ENCODE results near the gene FGF10. TPM values are rescaled to one million over a fixed set of nuclear protein-coding genes. Genes with fewer than 3 reads are reported as not detected.

The FGF10 gene
- total RNA-seq, 1 experiment from 2014 or later, result not detected

- no peak for DNase-seq (ENCODE audit: low spot score)
- TF ChIP-seq CTCF (conservative IDR thresholded peaks at IDR 0.05; ENCODE audit: low read depth, low read length) (no peak), EZH2 (IDR thresholded peaks at IDR 0.05; ENCODE audit: borderline replicate concordance, low read depth, low read length, poor library complexity, severe bottlenecking) (no peak)
- Histone ChIP-seq H3K4me1 (ENCODE audit: insufficient read depth, low read length, poor library complexity, severe bottlenecking) (no peaks in the 10 kb centered on the region), H3K27ac (ENCODE audit: low read depth, low read length, poor library complexity, severe bottlenecking) (no peak overlapping the region), H3K27me3 (replicated peaks; ENCODE audit: insufficient read depth, low read depth, low read length, poor library complexity) (no peaks in the 10 kb centered on the region), H3K4me3 (ENCODE audit: low read depth, low read length, poor library complexity, severe bottlenecking) (no peak overlapping the region), H3K36me3 (ENCODE audit: insufficient read depth, low read length, poor library complexity, severe bottlenecking) (no peaks in the 10 kb centered on the region), H3K9me3 (ENCODE audit: low read depth, low read length, poor library complexity, severe bottlenecking) (no peaks in the 10 kb centered on the region)
- no TSS peak for BruUV-seq (replicated peaks)
- POLR2A ChIA-PET (ENCODE audit: low non-redundant PET), result no interaction called here
- CTCF ChIA-PET, result no interaction called here
- intact Hi-C loops (cut with micrococcal nuclease; ENCODE audit: unreplicated experiment), result no loop called here
These were observed 12.9 kb upstream of the FGF10 start for GRCh38 chr5:44402084-44402483.

- Histone ChIP-seq H3K9me3 (ENCODE audit: low read depth, low read length, poor library complexity, severe bottlenecking) (no peaks in the 10 kb centered on the region), H3K4me3 (ENCODE audit: low read depth, low read length, poor library complexity, severe bottlenecking) (no peak overlapping the region), H3K36me3 (ENCODE audit: insufficient read depth, low read length, poor library complexity, severe bottlenecking) (no peaks in the 10 kb centered on the region), H3K4me1 (ENCODE audit: insufficient read depth, low read length, poor library complexity, severe bottlenecking) (no peaks in the 10 kb centered on the region), H3K27me3 (replicated peaks; ENCODE audit: insufficient read depth, low read depth, low read length, poor library complexity) (no peaks in the 10 kb centered on the region), H3K27ac (ENCODE audit: low read depth, low read length, poor library complexity, severe bottlenecking) (no peak overlapping the region)
- ChIA-PET POLR2A (ENCODE audit: low non-redundant PET) (no interaction called here), CTCF (no interaction called here)
- TF ChIP-seq EZH2 (IDR thresholded peaks at IDR 0.05; ENCODE audit: borderline replicate concordance, low read depth, low read length, poor library complexity, severe bottlenecking) (no peak), CTCF (conservative IDR thresholded peaks at IDR 0.05; ENCODE audit: low read depth, low read length) (no peak)
- BruUV-seq (replicated peaks), result no TSS peak
- intact Hi-C loops (cut with micrococcal nuclease; ENCODE audit: unreplicated experiment), result no loop called here
- DNase-seq (ENCODE audit: low spot score), result no peak
These were observed 12.4 kb upstream of the FGF10 start for GRCh38 chr5:44401611-44402010.

GRCh38 chr5:44398382-44398781 lies 9.2 kb upstream of the FGF10 start:
- Histone ChIP-seq H3K4me1 (ENCODE audit: insufficient read depth, low read length, poor library complexity, severe bottlenecking) (no peaks in the 10 kb centered on the region), H3K9me3 (ENCODE audit: low read depth, low read length, poor library complexity, severe bottlenecking) (no peaks in the 10 kb centered on the region), H3K27ac (ENCODE audit: low read depth, low read length, poor library complexity, severe bottlenecking) (no peak overlapping the region), H3K27me3 (replicated peaks; ENCODE audit: insufficient read depth, low read depth, low read length, poor library complexity) (no peaks in the 10 kb centered on the region), H3K4me3 (ENCODE audit: low read depth, low read length, poor library complexity, severe bottlenecking) (no peak overlapping the region), H3K36me3 (ENCODE audit: insufficient read depth, low read length, poor library complexity, severe bottlenecking) (no peaks in the 10 kb centered on the region)
- POLR2A ChIA-PET (ENCODE audit: low non-redundant PET), result no interaction called here
- CTCF ChIA-PET, result no interaction called here
- no peak for DNase-seq (ENCODE audit: low spot score)
- no TSS peak for BruUV-seq (replicated peaks)
- TF ChIP-seq CTCF (conservative IDR thresholded peaks at IDR 0.05; ENCODE audit: low read depth, low read length) (no peak), EZH2 (IDR thresholded peaks at IDR 0.05; ENCODE audit: borderline replicate concordance, low read depth, low read length, poor library complexity, severe bottlenecking) (no peak)
- intact Hi-C loops (cut with micrococcal nuclease; ENCODE audit: unreplicated experiment), result no loop called here

Data from A673 (cell line).